KG1 (cell line): ENCODE data around the gene GLP1R.

Experiments
- DNase-seq: peaks from one replicate; lab custom pipeline; 2025; lab: John Stamatoyannopoulos, UW

GLP1R gene

GRCh38 chr6:39048481-39049399, at the start of gene GLP1R:
Gene GLP1R, plus strand, starts transcription at chr6:39048781. Its CDS starts 60 bp downstream, at chr6:39048841.
- DNase-seq: no peak

GRCh38 chr6:39003072-39003471, 45.5 kb upstream of the GLP1R start:
- no peak for DNase-seq

- DNase-seq: no peak
Observed at GRCh38 chr6:39003492-39003891, 45.1 kb upstream of the GLP1R start.

GRCh38 chr6:39004801-39005200, 43.8 kb upstream of the GLP1R start:
- DNase-seq: no peak

GRCh38 chr6:39005774-39006173, 42.8 kb upstream of the GLP1R start:
- DNase-seq: no peak

GRCh38 chr6:39007575-39007974, 41.0 kb upstream of the GLP1R start:
- DNase-seq: no peak

GRCh38 chr6:39008737-39009136, 39.8 kb upstream of the GLP1R start:
- DNase-seq: no peak

GRCh38 chr6:39009476-39009875, 39.1 kb upstream of the GLP1R start:
- no peak for DNase-seq

- DNase-seq: no peak
Observed at GRCh38 chr6:39016839-39017546, 31.6 kb upstream of the GLP1R start.

- no peak for DNase-seq
Observed at GRCh38 chr6:39017547-39017880, 31.1 kb upstream of the GLP1R start.

- DNase-seq: no peak
Observed at GRCh38 chr6:39018103-39018502, 30.5 kb upstream of the GLP1R start.

- DNase-seq: no peak
Observed at GRCh38 chr6:39020136-39020535, 28.4 kb upstream of the GLP1R start.

GRCh38 chr6:39021041-39021440, 27.5 kb upstream of the GLP1R start:
- no peak for DNase-seq

GRCh38 chr6:39021779-39022178, 26.8 kb upstream of the GLP1R start:
- DNase-seq: no peak

GRCh38 chr6:39026175-39026574, 22.4 kb upstream of the GLP1R start:
- no peak for DNase-seq

- no peak for DNase-seq
Observed at GRCh38 chr6:39029156-39030011, 19.2 kb upstream of the GLP1R start.

- DNase-seq: no peak
Observed at GRCh38 chr6:39035681-39036080, 12.9 kb upstream of the GLP1R start.

- no peak for DNase-seq
Observed at GRCh38 chr6:39037082-39037508, 11.5 kb upstream of the GLP1R start.

- no peak for DNase-seq
Observed at GRCh38 chr6:39037707-39038106, 10.9 kb upstream of the GLP1R start.

- DNase-seq: no peak
Observed at GRCh38 chr6:39040080-39040673, 8.4 kb upstream of the GLP1R start.

- DNase-seq: no peak
Observed at GRCh38 chr6:39041072-39041471, 7.5 kb upstream of the GLP1R start.

GRCh38 chr6:39043776-39044175, 4.8 kb upstream of the GLP1R start:
- no peak for DNase-seq
